SK-N-SH treated with all-trans-retinoic acid at 6 μM for 48 hours (cell line): ENCODE measurements around the gene GREB1.

ENCODE experiments used
- BACH2 ChIP-seq: fragments of 250-450 bp; sonication (Bioruptor Pico); IDR thresholded peaks from 2 replicates; pipeline ENCODE4 v1.9.0; 2021; ENCODE audit warnings: mild to moderate bottlenecking, borderline replicate concordance
- CSRNP3 ChIP-seq: fragments of 250-450 bp; sonication (Bioruptor Pico); IDR thresholded peaks from 2 replicates; pipeline ENCODE4 v1.5.1; 2021; ENCODE audit warnings: mild to moderate bottlenecking, moderate library complexity
- GLIS3 ChIP-seq: fragments of 250-450 bp; sonication (Bioruptor Pico); IDR thresholded peaks from 2 replicates; pipeline ENCODE4 v1.5.0; 2020; ENCODE audit warnings: mild to moderate bottlenecking, moderate library complexity

- no peak for TF ChIP-seq BACH2 (CRISPR knock-in tag)
- no peak for TF ChIP-seq CSRNP3
- no peak for TF ChIP-seq GLIS3 (CRISPR knock-in tag)
Measured at GRCh38 chr2:11615209-11615608, 81.4 kb downstream of the GREB1 start.
